GM23338 (cell line): ENCODE data around the gene BCAS3. TPM values are rescaled to one million over a fixed set of nuclear protein-coding genes. Genes with fewer than 3 reads are reported as not detected.
A peak's percentile ranks its signal among the peaks of the same experiment; 100 is the strongest.

ENCODE experiments used
- ATAC-seq: fragments of 200-7000 bp; cut with Tn5 transposase; 3 replicates; pipeline ENCODE4 v1.9.1; 2020
- DNase-seq: peaks from one replicate; pipeline ENCODE4 v3.0.0-alpha.2; 2015; ENCODE audit warnings: low spot score
- H2AFZ ChIP-seq: fragments of 200-600 bp; sonication (generic); 2 replicates; pipeline ENCODE4 v1.8.0; 2016; ENCODE audit warnings: antibody characterized with exemption, mild to moderate bottlenecking, moderate library complexity
- H3F3A ChIP-seq: fragments of 200-600 bp; sonication (generic); replicated peaks from 2 replicates; pipeline ENCODE4 v1.8.0; 2017; ENCODE audit warnings: antibody characterized with exemption, mixed run types, low read depth
- H3K27ac ChIP-seq: fragments of 200-600 bp; sonication (generic); 2 replicates; pipeline ENCODE4 v1.6.1; 2016; ENCODE audit warnings: low read depth
- H3K27me3 ChIP-seq: fragments of 200-600 bp; sonication (generic); 2 replicates; pipeline ENCODE4 v1.8.0; 2016; ENCODE audit warnings: mild to moderate bottlenecking, mixed run types, moderate library complexity; ENCODE audit not compliant: insufficient read depth
- H3K36me3 ChIP-seq: fragments of 200-600 bp; sonication (generic); 2 replicates; pipeline ENCODE4 v1.8.0; 2016; ENCODE audit warnings: mild to moderate bottlenecking; ENCODE audit not compliant: insufficient read depth
- H3K4me1 ChIP-seq: fragments of 200-600 bp; sonication (generic); 2 replicates; pipeline ENCODE4 v1.8.0; 2016; ENCODE audit warnings: mild to moderate bottlenecking, moderate library complexity; ENCODE audit not compliant: insufficient read depth
- H3K4me2 ChIP-seq: fragments of 200-600 bp; sonication (generic); 2 replicates; pipeline ENCODE4 v1.7.1; 2017; ENCODE audit warnings: mixed run types
- H3K4me3 ChIP-seq: fragments of 200-600 bp; sonication (generic); 2 replicates; pipeline ENCODE4 v1.6.1; 2016; ENCODE audit warnings: mixed run types
- H3K79me2 ChIP-seq: fragments of 200-600 bp; sonication (generic); replicated peaks from 2 replicates; pipeline ENCODE4 v1.8.0; 2017; ENCODE audit warnings: mild to moderate bottlenecking; ENCODE audit not compliant: insufficient read depth
- H3K9me2 ChIP-seq: fragments of 200-600 bp; sonication (generic); 2 replicates; pipeline ENCODE4 v1.8.0; 2017; ENCODE audit not compliant: insufficient read depth
- H4K20me1 ChIP-seq: fragments of 200-600 bp; sonication (generic); replicated peaks from 2 replicates; pipeline ENCODE4 v1.8.0; 2017; ENCODE audit warnings: mild to moderate bottlenecking; ENCODE audit not compliant: insufficient read depth
- H3K27ac Mint-ChIP-seq: 2 replicates; pipeline ENCODE4 v1.8.0; 2020; ENCODE audit warnings: inconsistent platforms, mild to moderate bottlenecking, moderate library complexity, mixed read lengths
- H3K27me3 Mint-ChIP-seq: 3 replicates; pipeline ENCODE4 v1.8.0; 2022; ENCODE audit warnings: low read depth, mild to moderate bottlenecking, moderate library complexity, mixed read lengths, inconsistent platforms; ENCODE audit not compliant: insufficient read depth, poor library complexity
- H3K36me3 Mint-ChIP-seq: 3 replicates; pipeline ENCODE4 v1.8.0; 2021; ENCODE audit warnings: low read depth, mild to moderate bottlenecking, inconsistent platforms, moderate library complexity, mixed read lengths
- H3K4me1 Mint-ChIP-seq: 3 replicates; pipeline ENCODE4 v1.8.0; 2020; ENCODE audit warnings: mild to moderate bottlenecking, inconsistent platforms, mixed read lengths
- H3K4me3 Mint-ChIP-seq: 3 replicates; pipeline ENCODE4 v1.8.0; 2021; ENCODE audit warnings: moderate library complexity, mild to moderate bottlenecking, inconsistent platforms, mixed read lengths
- H3K9me3 Mint-ChIP-seq: 3 replicates; pipeline ENCODE4 v1.8.0; 2020; ENCODE audit warnings: moderate library complexity, mild to moderate bottlenecking, inconsistent platforms, mixed read lengths
- CREB1 ChIP-seq: fragments of 250-450 bp; sonication (Bioruptor Pico); IDR thresholded peaks from 2 replicates; pipeline ENCODE4 v1.5.0; 2020; ENCODE audit warnings: low read depth, mild to moderate bottlenecking, moderate library complexity
- CTCF ChIP-seq, 2 experiments: fragments of 200-600 bp in 1 of 2; sonication (generic) in 1 of 2; conservative IDR thresholded peaks; 2 replicates each; pipeline versions ENCODE4 v1.5.1 to v1.6.1; 2016 to 2017; ENCODE audit warnings: antibody characterized with exemption in 2 of 2, low read depth in 2 of 2, mild to moderate bottlenecking in 2 of 2, moderate library complexity in 1 of 2
- ETS1 ChIP-seq: IDR thresholded peaks from 2 replicates; pipeline ENCODE4 v1.6.1; 2016; ENCODE audit warnings: antibody characterized with exemption
- EZH2 ChIP-seq: fragments of 200-600 bp; sonication (generic); IDR thresholded peaks from one replicate; pipeline ENCODE4 v1.8.0; 2017; ENCODE audit warnings: antibody characterized with exemption, mild to moderate bottlenecking, low read depth; ENCODE audit not compliant: unreplicated experiment
- EZH2phosphoT487 ChIP-seq: fragments of 200-600 bp; sonication (generic); IDR thresholded peaks from one replicate; pipeline ENCODE4 v1.8.1; 2018; ENCODE audit warnings: antibody characterized with exemption; ENCODE audit not compliant: unreplicated experiment
- NANOG ChIP-seq: IDR thresholded peaks from 2 replicates; pipeline ENCODE4 v1.6.1; 2016; ENCODE audit warnings: antibody characterized with exemption, borderline replicate concordance
- POLR2AphosphoS5 ChIP-seq: IDR thresholded peaks from 2 replicates; pipeline ENCODE4 v1.6.1; 2016; ENCODE audit warnings: antibody characterized with exemption, low read depth
- STAT1 ChIP-seq: IDR thresholded peaks from one replicate; pipeline ENCODE4 v1.6.1; 2016; ENCODE audit warnings: antibody characterized with exemption; ENCODE audit not compliant: unreplicated experiment
- ZNF114 ChIP-seq: fragments of 250-450 bp; sonication (Bioruptor Pico); IDR thresholded peaks from 2 replicates; pipeline ENCODE4 v1.5.0; 2020; ENCODE audit warnings: mild to moderate bottlenecking, moderate library complexity
- ZNF331 ChIP-seq: fragments of 250-450 bp; sonication (Bioruptor Pico); IDR thresholded peaks from 2 replicates; pipeline ENCODE4 v1.5.0; 2020; ENCODE audit warnings: low read depth, mild to moderate bottlenecking, moderate library complexity
- polyA plus RNA-seq: library from polyadenylated mRNA; unstranded; fragments of >200 nt; fragmentation: Nextera tagmentation; extraction: Ambion mirVana; gene quantifications from 2 replicates; pipeline ENCODE4 v1.2.1, GENCODE V29; 2016
- total RNA-seq: library from RNA; depleted of rRNA; stranded (reverse); fragments of >200 nt; shearing (Covaris generic); gene quantifications from 2 replicates; pipeline ENCODE4 v1.2.3, GENCODE V29; 2014

The BCAS3 gene
- total and polyA plus RNA-seq, 2 experiments from 2014 or later: 8.2 to 28.0 TPM

GRCh38 chr17:61232871-61233270 lies 555.2 kb downstream of the BCAS3 start:
- no peaks in the 10 kb centered on the region for H3K27me3 ChIP-seq
- Mint-ChIP-seq H3K36me3 (0 out of 3 replicates have a peak, but pooled peaks cover 2% of the 10 kb centered on the region), H3K9me3 (no peaks in the 10 kb centered on the region), H3K27ac (no peak overlapping the region), H3K4me3 (no peak overlapping the region), H3K4me1 (peaks cover 25% of the 10 kb centered on the region), H3K27me3 (no peaks in the 10 kb centered on the region)
- no peak overlapping the region for H2AFZ ChIP-seq
- H4K20me1 ChIP-seq: no peaks in the 10 kb centered on the region
- peaks cover 33% of the 10 kb centered on the region for H3K4me1 ChIP-seq
- H3K4me2 ChIP-seq: no peak overlapping the region
- no peaks in the 10 kb centered on the region for H3K36me3 ChIP-seq
- H3K9me2 ChIP-seq: no peaks in the 10 kb centered on the region
- ATAC-seq (no peak), DNase-seq (no peak)
- no peak for TF ChIP-seq CREB1
- no peak for TF ChIP-seq ETS1
- no peak for TF ChIP-seq ZNF331
- TF ChIP-seq POLR2AphosphoS5: no peak
- no peak for TF ChIP-seq EZH2phosphoT487
- no peak for TF ChIP-seq STAT1
- TF ChIP-seq ZNF114 (CRISPR knock-in tag): no peak
- H3F3A ChIP-seq: no peaks in the 10 kb centered on the region
- no peak overlapping the region for H3K4me3 ChIP-seq
- H3K79me2 ChIP-seq: no peaks in the 10 kb centered on the region
- H3K27ac ChIP-seq: no peak overlapping the region

DNA sequence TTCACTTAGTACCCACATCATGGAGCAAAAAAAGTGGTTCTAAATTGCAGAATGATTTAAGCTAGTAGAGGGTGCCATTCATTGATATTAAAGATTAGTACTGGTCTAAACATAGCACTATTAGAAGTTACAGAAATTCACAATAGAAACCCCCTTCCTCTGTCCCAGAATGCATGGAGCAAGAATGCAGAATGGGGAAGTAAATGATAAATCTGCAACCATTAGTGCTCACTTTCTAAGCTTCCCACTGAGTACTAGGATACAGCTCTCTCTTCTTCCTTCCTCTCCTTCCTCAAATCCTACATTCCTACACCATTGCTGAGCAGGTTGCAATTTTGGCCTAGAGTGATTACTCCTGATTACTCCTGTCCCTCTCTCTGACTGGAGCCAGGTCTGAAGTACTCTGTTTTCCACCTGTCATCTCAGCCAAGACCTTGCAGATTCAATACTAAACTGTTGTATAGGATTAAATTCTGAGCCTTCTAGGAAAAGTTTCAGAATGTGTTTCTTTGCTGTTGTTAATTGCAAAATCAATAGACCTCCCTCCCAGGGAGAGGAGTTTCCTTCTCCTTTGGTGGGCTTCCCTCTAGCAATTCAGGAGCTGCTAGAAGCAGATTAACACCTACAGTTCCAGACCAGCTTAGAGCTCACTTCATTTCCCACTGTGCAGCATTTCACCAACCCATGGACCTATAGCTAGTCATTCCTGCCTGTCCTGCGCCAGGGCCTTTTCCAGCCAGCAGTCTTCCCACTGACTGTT lies 556.5 kb downstream of the BCAS3 start:
- H3K36me3 Mint-ChIP-seq: 0 out of 3 replicates have a peak, but pooled peaks cover 2% of the 10 kb centered on the region
- peaks cover 20% of the 10 kb centered on the region for H3K4me1 Mint-ChIP-seq
- Histone ChIP-seq H3K9me2 (no peaks in the 10 kb centered on the region), H3K79me2 (no peaks in the 10 kb centered on the region), H3F3A (no peaks in the 10 kb centered on the region), H3K4me1 (peaks cover 28% of the 10 kb centered on the region), H3K4me3 (0 out of 2 replicates have a peak overlapping the region, but pooled peaks have one; percentile 18), H3K36me3 (no peaks in the 10 kb centered on the region), H3K27me3 (no peaks in the 10 kb centered on the region), H3K27ac (no peak overlapping the region), H2AFZ (no peak overlapping the region), H3K4me2 (peak overlapping the region; percentile 58; the same call in 1 of the 2 replicates), H4K20me1 (no peaks in the 10 kb centered on the region)
- no peak overlapping the region for H3K27ac Mint-ChIP-seq
- peak; percentile 66 for ATAC-seq
- no peak overlapping the region for H3K4me3 Mint-ChIP-seq
- H3K27me3 Mint-ChIP-seq: no peaks in the 10 kb centered on the region
- no peak for DNase-seq
- H3K9me3 Mint-ChIP-seq: no peaks in the 10 kb centered on the region
- no peak for TF ChIP-seq POLR2AphosphoS5
- no peak for TF ChIP-seq EZH2phosphoT487
- TF ChIP-seq ETS1: no peak
- no peak for TF ChIP-seq EZH2
- no peak for TF ChIP-seq NANOG
- TF ChIP-seq ZNF114 (CRISPR knock-in tag): no peak
- TF ChIP-seq CREB1: no peak
- TF ChIP-seq CTCF (conservative IDR thresholded peaks at IDR 0.05; ENCODE audit: low read depth in 2 of 2): no peak
